ENCODE results near the gene ZNF343. TPM values are rescaled to one million over a fixed set of nuclear protein-coding genes. Genes with fewer than 3 reads are reported as not detected.

Gene ZNF343
- total and polyA plus RNA-seq, 5 experiments from 2014 or later = 1.7 to 14.2 (median 5.0) TPM

GRCh38 chr20:2463616-2464365 lies 44.9 kb downstream of the ZNF343 start:
- Mint-ChIP-seq H3K4me3 (no peak overlapping the region), H3K36me3 (peaks cover 23 to 96% (median 44%) of the 10 kb centered on the region in 3 donors), H3K27me3 (no peaks in the 10 kb centered on the region), H3K9me3 (no peaks in the 10 kb centered on the region), H3K27ac (peak overlapping the region in 1 of 10 donors; percentile 70), H3K4me1 (peaks cover 16 to 27% (median 22%) of the 10 kb centered on the region in 4 donors)
- DNase-seq = no peak
- POLR2A ChIA-PET = no interaction called here
- no peak for ATAC-seq

DNA sequence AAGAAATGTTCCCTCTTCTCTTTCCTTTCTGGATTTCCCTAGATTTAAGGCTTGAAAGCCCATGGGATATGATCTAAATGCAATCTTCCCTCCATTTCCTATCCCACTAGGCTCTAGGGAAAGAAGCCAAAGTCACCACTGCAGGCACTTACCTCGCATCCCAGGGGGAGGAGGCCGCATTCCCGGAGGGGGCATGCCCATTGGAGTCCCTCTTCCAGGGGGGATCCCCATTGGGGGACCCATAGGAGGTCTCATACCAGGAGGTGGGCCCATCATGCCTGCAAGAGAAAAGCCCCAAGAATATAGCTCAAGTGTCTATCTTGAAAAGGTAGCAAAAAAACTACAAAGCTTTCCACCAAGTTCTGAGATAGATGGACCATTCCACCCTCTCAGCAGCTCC lies 46.2 kb downstream of the ZNF343 start:
- H3K4me1 Mint-ChIP-seq = peaks cover 3 to 14% (median 11%) of the 10 kb centered on the region in 4 donors
- POLR2A ChIA-PET = no interaction called here
- DNase-seq (no peak), ATAC-seq (no peak)
- H3K4me3 Mint-ChIP-seq = no peak overlapping the region
- no peaks in the 10 kb centered on the region for H3K9me3 Mint-ChIP-seq
- peaks cover 18 to 95% (median 44%) of the 10 kb centered on the region in 3 donors for H3K36me3 Mint-ChIP-seq
- H3K27ac Mint-ChIP-seq = peak overlapping the region in 2 of 10 donors; percentile 6 to 55
- no peaks in the 10 kb centered on the region for H3K27me3 Mint-ChIP-seq

DNA sequence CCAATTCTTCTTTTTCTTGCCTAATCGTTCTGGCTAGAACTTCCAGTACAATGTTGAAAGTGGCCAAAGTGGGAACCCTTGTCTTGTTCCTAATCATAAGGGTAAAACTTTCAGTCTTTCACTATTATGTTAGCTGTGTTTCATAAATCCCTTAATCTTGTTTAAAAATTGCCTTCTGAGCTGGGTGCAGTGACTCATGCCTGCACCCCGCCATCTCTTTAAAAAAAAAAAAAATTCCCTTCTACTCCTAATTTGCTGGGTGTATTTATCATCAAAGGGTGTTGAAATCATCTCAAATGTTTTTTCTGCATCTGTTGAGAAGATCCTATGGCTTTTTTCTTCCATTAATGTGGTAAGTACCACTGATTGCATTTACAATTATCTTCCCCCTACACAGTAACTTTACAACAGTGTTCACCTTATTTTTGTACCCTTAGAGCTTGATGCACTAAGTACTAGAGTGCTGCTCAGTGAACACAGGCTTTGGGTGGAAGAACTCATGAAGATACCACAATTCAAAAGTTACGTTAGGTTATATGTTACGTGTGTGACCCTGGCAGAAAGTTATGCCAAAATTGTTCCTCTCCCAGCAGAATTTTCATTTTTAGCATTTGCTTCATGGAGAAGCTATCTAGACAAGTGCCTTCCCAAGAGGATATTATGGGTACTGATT lies 47.8 kb downstream of the ZNF343 start:
- ATAC-seq (no peak), DNase-seq (no peak)
- H3K4me3 Mint-ChIP-seq = no peak overlapping the region
- H3K36me3 Mint-ChIP-seq = peaks cover 18 to 86% (median 40%) of the 10 kb centered on the region in 3 donors
- peaks cover 0 to 6% (median 3%) of the 10 kb centered on the region in 4 donors for H3K4me1 Mint-ChIP-seq
- POLR2A ChIA-PET = interaction anchor here (0.5 to 2.8 kb wide), 2 partner anchors 10 to 1395 kb away, joined by 3 to 9 read pairs; partner anchors contain the start of gene SNRPB
- no peaks in the 10 kb centered on the region for H3K27me3 Mint-ChIP-seq
- H3K9me3 Mint-ChIP-seq = no peaks in the 10 kb centered on the region
- H3K27ac Mint-ChIP-seq = peak overlapping the region in 2 of 10 donors; percentile 1 to 23

DNA sequence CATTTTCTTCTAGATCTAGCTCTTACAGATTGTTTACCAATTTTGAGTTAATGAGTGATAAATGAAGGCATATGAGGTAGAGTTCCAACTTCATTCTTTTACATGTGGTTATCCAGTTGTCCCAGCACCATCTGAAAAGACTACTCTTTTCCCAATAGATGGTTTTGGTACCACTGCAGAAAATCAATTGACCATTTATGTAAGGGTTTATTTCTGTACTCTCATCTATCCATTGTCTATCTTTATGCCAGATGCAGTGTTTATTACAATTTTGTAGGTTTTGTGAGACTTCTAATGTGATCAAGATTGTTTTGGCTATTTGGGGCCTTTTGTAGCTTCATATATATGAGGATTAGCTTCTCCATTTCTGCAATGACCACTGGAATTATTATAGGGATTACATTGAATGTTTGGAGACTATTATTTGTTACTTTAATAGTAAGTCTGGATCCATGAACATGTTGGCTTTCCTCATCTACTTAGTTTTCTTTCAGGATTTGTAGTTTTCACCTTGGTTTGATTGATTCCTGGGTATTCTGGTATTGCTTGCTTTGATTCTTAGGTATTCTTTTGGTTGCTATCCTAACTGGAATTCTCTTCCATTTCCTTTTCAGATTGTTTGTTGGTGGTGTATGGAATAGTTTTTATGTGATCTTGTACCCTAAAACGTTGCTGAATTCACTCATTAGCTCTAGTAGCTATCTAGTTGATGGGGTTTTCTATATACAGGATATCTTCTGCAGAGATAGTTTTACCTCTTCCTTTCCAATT lies 48.5 kb downstream of the ZNF343 start:
- POLR2A ChIA-PET = interaction anchor here (0.5 to 2.8 kb wide), 2 partner anchors 11 to 1395 kb away, joined by 3 to 9 read pairs; partner anchors contain the start of gene SNRPB
- H3K27ac Mint-ChIP-seq = peak overlapping the region in 3 of 10 donors; percentile 1 to 40 (median 23)
- ATAC-seq = no peak

DNA sequence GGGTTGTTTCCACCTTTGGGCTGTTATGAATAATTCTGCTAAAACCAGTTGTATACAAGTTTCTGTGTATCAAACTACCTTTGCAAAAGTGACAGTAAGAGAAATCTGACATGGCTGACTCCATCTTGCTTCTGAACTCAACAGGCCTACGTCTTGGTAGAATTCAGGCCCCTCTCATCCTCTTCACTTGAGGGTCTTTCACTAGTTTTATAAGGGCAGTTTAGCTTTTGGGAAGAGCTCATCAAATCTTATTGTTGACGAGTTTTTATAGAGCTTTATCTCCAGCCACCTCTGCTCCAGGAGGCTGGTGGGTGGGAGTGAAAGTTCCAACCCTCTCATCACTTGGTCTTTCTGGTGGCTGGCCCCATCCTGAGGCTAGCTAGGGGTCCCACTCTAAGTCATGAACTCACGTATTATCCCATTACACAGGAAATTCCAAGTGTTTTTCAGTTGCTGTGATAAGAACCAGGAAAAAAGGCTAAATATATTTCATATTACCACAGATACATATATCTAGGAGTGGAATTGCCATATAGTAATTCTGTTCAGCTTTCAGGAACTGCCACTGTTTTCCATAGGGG lies 49.7 kb downstream of the ZNF343 start:
- no peaks in the 10 kb centered on the region for H3K27me3 Mint-ChIP-seq
- POLR2A ChIA-PET = interaction anchor here (2.8 kb wide), 1 partner anchor 12 kb away, joined by 9 read pairs; the partner anchor contains the start of gene SNRPB
- H3K9me3 Mint-ChIP-seq = no peaks in the 10 kb centered on the region
- no peak for ATAC-seq
- no peak for DNase-seq
- no peak overlapping the region for H3K27ac Mint-ChIP-seq
- H3K36me3 Mint-ChIP-seq = peaks cover 18 to 67% (median 34%) of the 10 kb centered on the region in 3 donors
- no peak overlapping the region for H3K4me3 Mint-ChIP-seq
- peaks cover 0 to 1% (median under 1%) of the 10 kb centered on the region in 4 donors for H3K4me1 Mint-ChIP-seq

More for the DNA sequence above, 48.5 kb downstream of the ZNF343 start:
- H3K27me3 Mint-ChIP-seq = no peaks in the 10 kb centered on the region
- no peaks in the 10 kb centered on the region for H3K9me3 Mint-ChIP-seq
- DNase-seq = no peak
- peaks cover 18 to 79% (median 38%) of the 10 kb centered on the region in 3 donors for H3K36me3 Mint-ChIP-seq
- no peak overlapping the region for H3K4me3 Mint-ChIP-seq
- H3K4me1 Mint-ChIP-seq = peaks cover 0 to 1% (median under 1%) of the 10 kb centered on the region in 4 donors

DNA sequence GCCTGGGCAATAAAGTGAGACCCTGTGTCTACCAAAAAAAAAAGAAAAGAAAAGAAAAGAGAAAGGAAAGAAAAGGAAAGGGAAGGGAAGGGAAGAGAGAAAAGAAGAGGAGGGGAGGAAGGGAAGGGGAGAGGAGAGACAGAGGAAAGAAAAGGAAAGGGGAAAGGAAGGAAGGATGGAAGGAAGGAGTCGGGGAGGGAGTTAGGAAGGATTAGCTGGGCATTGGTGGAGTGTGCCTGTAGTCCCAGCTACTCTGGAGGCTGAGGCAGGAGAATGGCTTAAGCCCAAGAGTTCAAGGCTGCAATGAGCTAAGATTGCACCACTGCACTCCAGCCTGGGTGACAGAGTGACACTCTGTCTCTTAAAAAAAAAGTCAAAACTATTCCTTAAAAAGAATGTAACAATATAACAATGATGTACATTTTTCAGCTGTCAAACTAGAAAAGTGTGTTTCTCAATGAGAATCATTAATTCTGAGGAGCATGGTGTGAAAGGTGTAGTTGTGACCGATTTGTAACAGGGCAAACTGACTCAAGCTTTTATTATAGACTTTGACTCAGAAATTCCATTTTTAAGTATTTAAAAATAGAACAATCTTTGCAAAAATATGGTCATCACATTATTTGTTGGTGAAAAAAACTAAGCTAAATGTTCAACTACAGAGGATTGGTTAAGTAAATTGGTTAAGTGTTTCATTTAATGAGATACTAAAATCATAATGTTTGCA lies 52.8 kb downstream of the ZNF343 start:
- DNase-seq (no peak), ATAC-seq (no peak)
- Mint-ChIP-seq H3K4me3 (no peak overlapping the region), H3K4me1 (no peaks in the 10 kb centered on the region), H3K27me3 (no peaks in the 10 kb centered on the region), H3K27ac (no peak overlapping the region), H3K36me3 (peaks cover 9 to 36% (median 13%) of the 10 kb centered on the region in 3 donors), H3K9me3 (no peaks in the 10 kb centered on the region)
- POLR2A ChIA-PET = no interaction called here

GRCh38 chr20:2453792-2454191 lies 54.9 kb downstream of the ZNF343 start:
- H3K36me3 Mint-ChIP-seq = peaks cover 0 to 15% (median 0%) of the 10 kb centered on the region in 3 donors
- POLR2A ChIA-PET = no interaction called here
- no peaks in the 10 kb centered on the region for H3K27me3 Mint-ChIP-seq
- no peaks in the 10 kb centered on the region for H3K9me3 Mint-ChIP-seq
- no peak overlapping the region for H3K27ac Mint-ChIP-seq
- no peak for ATAC-seq
- H3K4me1 Mint-ChIP-seq = peaks cover 0 to 6% (median 3%) of the 10 kb centered on the region in 4 donors
- H3K4me3 Mint-ChIP-seq = no peak overlapping the region
- DNase-seq = no peak

GRCh38 chr20:2451939-2452732 lies 56.6 kb downstream of the ZNF343 start:
- POLR2A ChIA-PET = interaction anchor here (0.6 to 0.7 kb wide), 3 partner anchors 107 to 1916 kb away, joined by 3 to 5 read pairs (median 3); no protein-coding TSS in a partner anchor
- Mint-ChIP-seq H3K27ac (no peak overlapping the region), H3K4me1 (peaks cover 0 to 6% (median 3%) of the 10 kb centered on the region in 4 donors), H3K36me3 (peaks cover 0 to 3% (median 3%) of the 10 kb centered on the region in 3 donors), H3K27me3 (no peaks in the 10 kb centered on the region), H3K9me3 (peaks cover 0 to 3% (median 0%) of the 10 kb centered on the region in 9 donors), H3K4me3 (no peak overlapping the region)
- peak in 1 of 2 donors; percentile 52 for ATAC-seq
- DNase-seq = peak; percentile 25 to 71 (median 50)

GRCh38 chr20:2451422-2451821 lies 57.3 kb downstream of the ZNF343 start:
- no peak overlapping the region for H3K4me3 Mint-ChIP-seq
- DNase-seq (no peak), ATAC-seq (no peak)
- H3K4me1 Mint-ChIP-seq = peaks cover 0 to 6% (median 3%) of the 10 kb centered on the region in 4 donors
- peaks cover 0 to 8% (median 0%) of the 10 kb centered on the region in 9 donors for H3K9me3 Mint-ChIP-seq
- POLR2A ChIA-PET = no interaction called here
- no peaks in the 10 kb centered on the region for H3K27me3 Mint-ChIP-seq
- H3K27ac Mint-ChIP-seq = no peak overlapping the region
- H3K36me3 Mint-ChIP-seq = peaks cover 0 to 6% (median 0%) of the 10 kb centered on the region in 3 donors

DNA sequence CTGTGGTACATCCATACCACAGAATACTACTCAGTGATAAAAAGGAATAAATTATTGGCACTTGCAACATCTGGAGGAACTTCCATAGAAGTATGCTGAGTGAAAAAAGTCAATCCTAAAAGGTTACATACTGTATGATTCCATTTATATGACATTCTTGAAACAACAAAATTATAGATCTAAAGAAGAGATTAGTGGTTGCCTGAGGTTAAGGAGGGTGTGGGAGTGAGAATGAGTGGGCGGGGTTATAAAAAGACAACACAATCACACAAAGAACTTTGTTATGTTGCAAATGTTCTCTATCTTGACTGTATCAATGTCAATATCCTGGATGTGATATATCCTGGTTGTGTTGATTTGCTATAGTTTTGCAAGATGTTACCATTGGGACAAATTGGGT lies 59.3 kb downstream of the ZNF343 start:
- Mint-ChIP-seq H3K27ac (no peak overlapping the region), H3K4me3 (no peak overlapping the region), H3K4me1 (peaks cover 0 to 6% (median 3%) of the 10 kb centered on the region in 4 donors), H3K27me3 (peaks cover 0 to 2% (median 0%) of the 10 kb centered on the region in 5 donors), H3K9me3 (peaks cover 0 to 16% (median 0%) of the 10 kb centered on the region in 9 donors), H3K36me3 (peaks cover 0 to 12% (median 9%) of the 10 kb centered on the region in 3 donors)
- POLR2A ChIA-PET = no interaction called here
- ATAC-seq = no peak
- no peak for DNase-seq

DNA sequence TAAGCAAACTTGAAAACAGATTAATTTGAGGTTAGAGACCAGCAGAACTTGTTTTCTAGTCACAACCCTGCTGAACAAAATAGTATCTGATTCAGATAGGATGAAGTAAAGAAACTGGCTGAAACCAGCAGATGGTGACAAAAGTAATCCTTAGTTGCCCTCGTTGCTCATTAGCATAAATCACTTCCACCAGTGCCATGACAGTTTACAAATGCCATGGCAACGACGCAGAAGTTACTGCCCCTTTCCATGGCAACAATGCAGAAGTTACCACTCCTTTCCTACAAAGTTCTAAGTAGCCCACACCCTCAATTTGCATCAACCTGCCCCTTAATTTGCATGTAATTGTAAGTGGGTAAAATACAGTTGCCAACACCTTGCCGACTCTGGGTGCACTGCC lies 61.9 kb downstream of the ZNF343 start:
- POLR2A ChIA-PET = no interaction called here

More for the DNA sequence above, 61.9 kb downstream of the ZNF343 start:
- ATAC-seq = no peak
- Mint-ChIP-seq H3K4me1 (peaks cover 0 to 6% (median 3%) of the 10 kb centered on the region in 4 donors), H3K27me3 (peaks cover 0 to 2% (median 0%) of the 10 kb centered on the region in 5 donors), H3K4me3 (no peak overlapping the region), H3K27ac (no peak overlapping the region), H3K36me3 (peaks cover 0 to 12% (median 9%) of the 10 kb centered on the region in 3 donors), H3K9me3 (peaks cover 0 to 16% (median 0%) of the 10 kb centered on the region in 9 donors)
- DNase-seq = no peak

Measured in naive thymus-derived CD8-positive, alpha-beta T cell (primary cell).